HUES6 (cell line): ENCODE results near the gene ARID3C.

Experiments
- H3K27ac ChIP-seq: 2 replicates; pipeline ENCODE4 v1.7.0; 2013; ENCODE audit warnings: low read depth, mild to moderate bottlenecking, low read length, inconsistent platforms
- H3K27me3 ChIP-seq: 2 replicates; pipeline ENCODE4 v1.6.1; 2013; ENCODE audit warnings: low read length; ENCODE audit not compliant: control insufficient read depth, insufficient read depth
- H3K36me3 ChIP-seq: 2 replicates; pipeline ENCODE4 v1.6.1; 2013; ENCODE audit warnings: low read length; ENCODE audit not compliant: control insufficient read depth, insufficient read depth
- H3K4me1 ChIP-seq: 2 replicates; pipeline ENCODE4 v1.6.1; 2013; ENCODE audit warnings: low read length; ENCODE audit not compliant: control insufficient read depth, insufficient read depth
- H3K4me3 ChIP-seq: 2 replicates; pipeline ENCODE4 v1.5.1; 2013; ENCODE audit warnings: low read depth, low read length
- H3K9ac ChIP-seq: one replicate; pipeline ENCODE4 v1.6.1; 2013; ENCODE audit warnings: mild to moderate bottlenecking, low read length
- H3K9me3 ChIP-seq: 2 replicates; pipeline ENCODE4 v1.6.1; 2013; ENCODE audit warnings: low read depth, low read length; ENCODE audit not compliant: control insufficient read depth, insufficient read depth

ARID3C gene

DNA sequence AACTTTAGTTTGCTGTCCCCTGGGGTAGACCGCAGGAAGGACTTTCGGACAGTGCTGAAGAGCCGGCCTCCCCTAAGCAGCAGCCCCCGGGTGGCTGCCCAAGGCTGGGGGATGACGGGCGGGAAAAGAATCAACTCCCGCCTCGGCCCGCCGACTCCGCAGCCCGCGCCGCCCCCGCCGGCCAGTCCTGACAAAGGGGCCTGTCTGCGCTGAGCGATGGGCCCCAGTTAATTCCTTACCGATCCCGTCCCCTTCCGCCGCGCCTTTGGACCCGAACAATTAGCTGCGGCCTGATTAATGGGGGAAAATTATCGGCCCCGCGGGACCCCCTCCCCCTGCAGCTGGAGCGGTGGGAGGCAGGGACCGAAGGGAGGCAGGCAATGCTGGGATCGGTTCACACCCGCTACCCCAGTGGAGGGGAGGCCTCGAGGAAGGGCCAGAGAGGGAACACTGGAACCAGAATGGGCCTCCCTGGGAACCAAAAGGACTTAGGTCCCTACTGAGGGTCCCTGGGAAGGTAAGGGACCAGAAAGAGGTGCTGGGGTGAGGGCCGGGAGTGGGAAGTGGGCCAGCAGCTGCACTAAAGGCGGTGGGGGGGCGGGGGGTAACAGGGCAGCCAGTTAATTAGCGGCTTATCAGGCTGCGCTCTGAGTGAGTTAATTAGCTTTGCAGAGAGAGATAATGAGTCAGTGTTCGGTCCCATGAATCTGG, 4.2 kb downstream of the ARID3C start:
- no peaks in the 10 kb centered on the region for H3K9me3 ChIP-seq
- H3K36me3 ChIP-seq, result no peaks in the 10 kb centered on the region
- peak overlapping the region; percentile 17 for H3K9ac ChIP-seq
- no peak overlapping the region for H3K27ac ChIP-seq
- peaks cover 9% of the 10 kb centered on the region for H3K4me1 ChIP-seq
- peaks cover 81% of the 10 kb centered on the region for H3K27me3 ChIP-seq
- H3K4me3 ChIP-seq, result peak overlapping the region; percentile 39

DNA sequence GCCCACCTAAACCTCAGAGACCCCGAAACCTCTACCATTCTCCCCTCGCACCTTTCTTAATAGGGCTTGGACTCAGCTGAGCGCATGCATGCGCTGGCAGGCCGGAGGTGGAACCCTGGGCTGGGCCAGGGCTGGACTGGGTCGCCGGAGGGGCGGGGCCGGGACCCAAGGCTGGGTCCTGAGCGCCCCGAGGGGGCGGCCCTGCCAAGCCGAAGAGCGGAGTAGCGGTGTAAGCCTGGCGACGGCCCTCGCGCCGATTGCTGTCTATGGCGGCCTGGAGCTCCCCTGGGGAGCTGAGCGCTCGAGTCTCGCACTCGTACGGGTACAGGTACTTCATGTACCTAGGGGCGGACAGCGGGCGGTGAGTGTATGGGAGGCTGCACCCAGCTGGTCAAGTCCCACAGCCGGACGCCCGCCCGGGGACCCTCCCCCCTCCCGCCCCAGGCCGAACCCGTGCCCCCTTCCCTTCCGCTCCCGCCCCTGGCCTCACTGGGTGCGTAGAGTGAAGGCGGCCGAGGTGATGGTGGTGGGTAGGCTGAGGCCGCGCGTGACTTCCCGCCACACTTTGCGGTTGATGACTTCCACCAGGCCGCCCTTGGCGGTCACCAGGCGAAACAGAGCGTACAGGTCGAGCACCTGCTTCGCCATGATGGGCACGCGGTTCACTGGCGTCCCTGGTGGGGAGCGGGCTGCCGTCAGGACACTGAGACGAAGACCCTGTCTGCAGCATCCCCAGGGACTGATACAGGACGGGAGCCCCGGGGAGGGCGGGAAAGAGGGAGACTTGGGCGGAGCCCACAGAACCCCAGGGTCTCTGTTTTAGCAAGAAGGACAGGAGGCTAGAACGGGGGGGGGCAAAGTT, 5.3 kb downstream of the ARID3C start:
- Histone ChIP-seq H3K9me3 (no peaks in the 10 kb centered on the region), H3K4me3 (peak overlapping the region; percentile 22; the same call in 1 of the 2 replicates), H3K36me3 (no peaks in the 10 kb centered on the region), H3K27me3 (peaks cover 70% of the 10 kb centered on the region), H3K9ac (no peak overlapping the region), H3K27ac (no peak overlapping the region), H3K4me1 (peaks cover 5% of the 10 kb centered on the region)

DNA sequence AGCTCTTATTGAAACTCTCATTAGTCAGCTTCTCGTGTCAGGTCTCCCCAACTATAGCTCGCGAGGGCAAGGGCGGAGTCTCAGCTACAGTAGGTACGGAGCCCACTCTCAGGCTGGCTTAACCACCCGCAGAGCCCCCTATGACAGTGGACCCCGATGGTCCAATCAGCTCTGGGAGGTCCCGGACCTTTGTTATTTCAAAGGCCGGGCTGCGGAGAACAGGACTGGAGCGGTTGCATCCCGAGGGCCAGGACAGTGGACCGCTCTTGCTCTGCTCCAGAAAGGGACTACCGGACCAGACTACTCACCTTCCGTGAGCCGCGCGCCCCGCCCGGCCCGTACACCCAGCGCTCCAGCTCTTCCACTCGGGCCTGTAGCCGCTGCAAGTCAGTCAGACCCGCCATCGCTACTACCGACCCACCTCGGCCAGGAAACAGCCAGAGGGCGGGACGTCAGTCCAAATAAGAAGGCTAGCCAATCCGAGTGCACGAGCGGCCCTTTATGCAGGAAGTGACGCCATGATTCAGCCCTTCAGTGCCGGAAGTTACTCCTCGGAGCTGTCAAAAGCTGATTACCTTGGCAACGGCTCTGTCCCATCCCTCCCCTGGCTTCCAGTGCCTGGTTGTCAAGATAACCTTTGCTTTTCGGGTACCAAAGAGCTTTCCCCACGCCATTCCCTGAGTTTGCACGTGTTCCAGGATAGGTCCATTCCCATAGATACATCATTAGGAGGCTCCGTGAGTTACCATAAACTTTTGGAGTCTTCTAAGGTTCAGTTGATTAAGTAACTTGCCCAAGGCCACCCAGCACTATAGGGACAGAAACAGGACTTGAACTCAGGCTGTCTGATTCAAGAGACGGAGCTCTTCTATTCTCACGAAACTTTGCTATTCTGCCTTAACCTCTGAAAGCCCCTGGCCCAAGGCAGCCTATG, 8.5 kb downstream of the ARID3C start, which contains the start of gene DCTN3:
Gene DCTN3 (minus strand): TSS at position 435 of the 934 bp plus-strand sequence. CDS start 31 bp downstream, at position 404.
- Histone ChIP-seq H3K9me3 (no peaks in the 10 kb centered on the region), H3K36me3 (no peaks in the 10 kb centered on the region; the same call in 1 of the 2 replicates), H3K9ac (peak within 1 kb of the TSS; percentile 54), H3K4me3 (peak within 1 kb of the TSS; percentile 73), H3K4me1 (no peaks in the 10 kb centered on the region; the same call in 1 of the 2 replicates), H3K27me3 (peaks cover 38% of the 10 kb centered on the region), H3K27ac (no peak within 1 kb of the TSS)

DNA sequence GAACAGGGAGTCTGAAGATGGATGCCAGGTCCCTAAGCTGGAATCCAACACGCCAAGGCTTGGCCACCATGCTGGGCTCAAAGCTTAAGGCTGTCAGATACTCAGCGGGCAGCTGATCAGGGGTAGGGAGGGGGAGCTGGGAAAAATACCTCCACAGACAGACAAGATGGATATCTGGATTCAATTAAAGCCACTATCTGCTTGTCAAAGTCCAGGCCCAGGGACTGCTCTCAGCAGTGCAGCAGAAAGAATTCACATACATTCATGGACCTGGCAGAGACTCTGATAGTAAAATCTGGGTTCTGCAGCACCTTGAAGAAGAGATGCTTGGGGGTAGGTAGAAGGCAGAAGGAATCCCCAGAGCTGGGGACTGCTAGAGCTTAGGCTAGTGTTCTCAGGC, 13.7 kb downstream of the ARID3C start:
- H3K4me1 ChIP-seq, result peaks cover 16% of the 10 kb centered on the region
- no peak overlapping the region for H3K27ac ChIP-seq
- no peak overlapping the region for H3K4me3 ChIP-seq
- H3K36me3 ChIP-seq, result no peaks in the 10 kb centered on the region; the same call in 1 of the 2 replicates
- no peaks in the 10 kb centered on the region; the same call in 1 of the 2 replicates for H3K27me3 ChIP-seq
- no peaks in the 10 kb centered on the region for H3K9me3 ChIP-seq
- no peak overlapping the region for H3K9ac ChIP-seq

DNA sequence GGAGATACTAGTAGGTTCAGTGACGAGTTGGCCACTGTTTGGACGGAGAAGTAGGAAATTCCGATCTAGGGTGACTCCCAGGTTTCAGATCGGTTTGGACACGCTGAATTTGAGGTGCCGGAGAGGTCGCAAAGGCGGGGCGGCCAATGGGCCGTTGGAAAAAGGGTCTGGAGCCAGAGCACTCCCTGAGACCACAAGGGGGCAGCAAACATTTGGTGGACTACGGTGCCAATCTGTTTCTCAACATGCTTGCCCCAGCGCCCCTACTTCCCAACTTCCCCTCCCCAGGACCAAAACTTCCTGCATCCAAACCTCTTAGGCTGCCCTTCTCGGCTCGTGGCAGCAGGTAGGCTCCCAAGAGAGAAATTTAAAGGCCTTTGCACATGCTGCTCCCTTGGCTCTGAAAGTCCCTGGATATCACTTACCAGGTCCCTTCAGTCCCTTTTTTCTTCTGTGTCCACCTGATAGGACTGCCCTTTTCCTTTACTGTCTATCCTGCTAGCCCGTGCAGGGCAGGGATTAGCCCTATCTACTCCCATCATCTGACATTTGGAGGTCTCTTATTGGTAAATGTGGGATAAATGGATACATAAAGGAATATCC, 16.0 kb downstream of the ARID3C start:
- no peaks in the 10 kb centered on the region; the same call in 1 of the 2 replicates for H3K27me3 ChIP-seq
- no peaks in the 10 kb centered on the region; the same call in 1 of the 2 replicates for H3K36me3 ChIP-seq
- H3K27ac ChIP-seq, result no peak overlapping the region
- H3K4me3 ChIP-seq, result peak overlapping the region; percentile 95
- peaks cover 16% of the 10 kb centered on the region for H3K4me1 ChIP-seq
- H3K9me3 ChIP-seq, result no peaks in the 10 kb centered on the region
- H3K9ac ChIP-seq, result peak overlapping the region; percentile 66

DNA sequence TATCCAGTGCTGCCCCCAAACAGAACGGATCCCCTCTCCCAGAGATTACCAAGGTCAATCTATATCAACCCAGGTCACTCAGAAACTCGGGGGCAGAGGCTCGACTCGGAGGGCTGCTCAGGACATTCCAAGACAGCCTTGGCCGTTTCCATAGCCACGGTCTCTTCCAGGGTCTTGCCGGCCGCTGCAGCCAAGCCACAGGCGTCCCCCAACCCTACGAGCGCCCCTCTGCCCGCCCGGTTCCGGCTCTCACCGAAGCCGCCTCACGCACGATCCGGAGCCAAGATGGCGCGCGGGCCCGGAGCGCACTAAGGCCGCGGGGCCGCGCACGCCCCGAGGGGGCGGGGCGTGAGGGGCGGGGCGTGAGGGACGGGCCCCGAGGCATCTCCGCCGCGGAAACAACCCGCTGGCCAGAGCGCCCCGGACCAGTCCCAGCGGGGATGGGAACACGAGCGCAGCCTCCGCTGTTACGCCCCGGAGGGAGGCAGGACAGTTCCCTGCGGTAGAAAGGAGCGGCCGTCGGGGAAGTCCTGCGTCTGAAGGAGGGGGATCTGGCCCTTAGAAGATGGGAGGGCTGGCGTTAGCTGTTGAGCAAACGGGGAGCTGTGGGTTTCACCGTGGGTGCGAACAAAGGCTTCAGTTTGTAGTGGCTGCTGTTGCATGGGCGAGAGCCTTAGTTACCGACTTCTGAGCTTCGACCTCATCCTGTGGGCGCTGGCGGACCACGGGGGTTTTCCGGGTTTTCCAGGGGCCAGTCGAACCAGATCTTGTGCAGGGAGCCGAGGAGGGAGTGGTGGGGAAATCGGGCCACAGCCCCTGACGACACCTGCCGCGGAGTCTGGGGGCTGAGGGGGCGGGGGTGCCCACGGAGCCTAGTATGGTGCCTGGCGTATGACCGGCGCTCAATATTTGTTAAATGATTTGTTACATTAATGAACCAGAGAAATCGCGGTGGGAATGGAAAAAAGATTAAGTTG, 16.8 kb downstream of the ARID3C start, which contains the start of gene RPP25L:
Gene RPP25L (minus strand): TSS at position 287 of the 977 bp plus-strand sequence. CDS start 801 bp downstream, outside the sequence.
- H3K36me3 ChIP-seq, result no peaks in the 10 kb centered on the region; the same call in 1 of the 2 replicates
- H3K27ac ChIP-seq, result peak within 1 kb of the TSS; percentile 81
- no peaks in the 10 kb centered on the region; the same call in 1 of the 2 replicates for H3K27me3 ChIP-seq
- peaks cover 16% of the 10 kb centered on the region for H3K4me1 ChIP-seq
- peak within 1 kb of the TSS; percentile 95 for H3K4me3 ChIP-seq
- peak within 1 kb of the TSS; percentile 94 for H3K9ac ChIP-seq
- H3K9me3 ChIP-seq, result no peaks in the 10 kb centered on the region

DNA sequence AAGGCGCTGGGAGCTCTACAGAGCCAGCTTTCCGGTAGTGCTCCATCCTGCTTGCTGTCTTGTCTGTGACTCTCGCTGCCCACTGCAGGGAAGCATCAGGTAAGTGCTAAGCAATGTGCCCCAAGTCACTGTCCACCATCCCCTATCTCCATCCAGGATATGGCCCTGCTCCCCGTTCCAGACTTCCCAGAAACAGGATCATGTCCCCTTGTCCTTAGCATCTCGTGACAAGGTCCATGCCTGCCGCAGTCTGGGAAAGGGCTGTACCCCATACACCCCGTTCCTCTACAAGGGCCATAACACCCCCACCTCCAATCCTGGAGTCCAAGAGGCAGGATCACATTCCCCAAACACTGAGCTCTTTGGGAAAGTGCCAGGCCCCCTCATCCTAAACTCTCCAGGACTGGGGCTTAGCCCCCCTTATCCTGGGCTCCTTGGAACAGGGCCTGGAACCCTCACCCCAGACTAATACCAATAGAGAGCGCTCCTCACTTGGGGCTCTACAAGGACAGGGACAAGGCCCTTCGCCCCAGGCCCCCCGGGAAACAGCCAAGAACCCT, 17.5 kb downstream of the ARID3C start:
- Histone ChIP-seq H3K9me3 (no peaks in the 10 kb centered on the region), H3K4me1 (peaks cover 16% of the 10 kb centered on the region), H3K36me3 (no peaks in the 10 kb centered on the region), H3K9ac (peak overlapping the region; percentile 94), H3K4me3 (peak overlapping the region; percentile 95), H3K27me3 (no peaks in the 10 kb centered on the region; the same call in 1 of the 2 replicates), H3K27ac (peak overlapping the region; percentile 81)

DNA sequence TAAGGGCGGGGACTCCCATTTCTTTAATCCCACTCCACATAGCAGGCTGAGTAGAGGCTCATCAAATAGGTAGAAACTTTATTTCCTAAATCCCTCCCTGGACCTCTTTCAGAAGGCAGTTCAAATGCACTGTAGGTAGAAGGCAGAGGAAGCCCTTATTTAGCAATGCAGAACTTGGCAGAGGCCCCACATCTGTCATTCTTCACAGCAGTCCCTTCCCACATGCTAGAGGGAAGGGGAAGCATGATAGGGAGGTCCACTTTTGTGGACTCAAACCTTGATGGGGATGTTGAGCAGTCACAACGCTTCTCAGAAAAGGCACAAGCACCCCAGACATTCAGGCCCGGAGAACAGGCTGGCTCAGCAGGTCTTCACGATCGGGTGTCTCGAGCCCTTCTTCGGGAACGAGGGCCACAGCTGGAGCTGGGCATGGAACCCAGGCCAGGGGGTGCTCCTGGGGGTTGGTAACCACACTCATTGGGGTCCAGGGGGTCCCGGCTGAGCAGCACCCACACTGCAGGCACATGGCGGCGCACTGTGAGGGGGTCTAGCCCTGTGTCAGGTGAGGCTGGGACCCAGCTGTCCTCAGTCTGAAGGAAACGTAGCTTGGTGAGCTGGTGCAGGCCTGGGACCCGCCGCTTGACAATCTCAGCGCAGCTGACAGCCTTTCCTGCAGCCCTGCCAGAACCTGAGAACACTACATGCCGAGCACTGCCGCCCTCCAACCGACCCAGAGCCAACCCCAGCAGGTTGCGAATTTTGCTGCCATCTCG, 18.2 kb downstream of the ARID3C start:
- peak overlapping the region; percentile 95 for H3K4me3 ChIP-seq
- H3K4me1 ChIP-seq, result peaks cover 16% of the 10 kb centered on the region
- peak overlapping the region; percentile 94 for H3K9ac ChIP-seq
- no peaks in the 10 kb centered on the region for H3K9me3 ChIP-seq
- H3K27ac ChIP-seq, result no peak overlapping the region
- no peaks in the 10 kb centered on the region; the same call in none of the 2 replicates for H3K27me3 ChIP-seq
- H3K36me3 ChIP-seq, result no peaks in the 10 kb centered on the region
